GM21717 (cell line): Measurements from ENCODE around the gene FGFBP1.

Source experiments
- ATAC-seq: cut with Tn5 transposase; IDR thresholded peaks from one replicate; pipeline ENCODE4 v1.9.1; 2021; ENCODE audit warnings: mild to moderate bottlenecking, moderate library complexity; ENCODE audit not compliant: unreplicated experiment

FGFBP1 gene

GRCh38 chr4:15938640-15939039 lies at the start of gene FGFBP1:
Gene FGFBP1 (minus strand): TSS chr4:15938740. CDS start chr4:15936632, 2,108 bp downstream.
- ATAC-seq = no peak

DNA sequence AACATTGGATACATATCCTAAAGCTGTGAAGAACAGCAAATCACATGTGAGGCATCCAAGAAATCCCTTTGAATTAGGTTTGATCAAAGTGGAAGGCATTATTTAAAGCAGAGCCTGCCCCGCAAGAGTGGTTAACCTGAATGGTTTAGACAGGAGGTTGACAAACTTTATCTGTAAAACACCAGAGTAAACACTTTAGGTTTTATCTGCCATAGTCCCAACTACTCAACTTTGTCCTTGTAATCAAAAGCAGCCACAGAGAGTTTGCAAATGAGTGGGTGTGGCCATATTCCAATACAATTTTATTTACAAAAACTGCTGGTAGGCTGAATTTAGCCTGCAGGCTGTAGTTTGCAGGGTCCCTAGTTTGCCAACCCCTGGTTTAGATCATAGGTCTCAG lies 49.7 kb upstream of the FGFBP1 start:
- ATAC-seq = no peak

DNA sequence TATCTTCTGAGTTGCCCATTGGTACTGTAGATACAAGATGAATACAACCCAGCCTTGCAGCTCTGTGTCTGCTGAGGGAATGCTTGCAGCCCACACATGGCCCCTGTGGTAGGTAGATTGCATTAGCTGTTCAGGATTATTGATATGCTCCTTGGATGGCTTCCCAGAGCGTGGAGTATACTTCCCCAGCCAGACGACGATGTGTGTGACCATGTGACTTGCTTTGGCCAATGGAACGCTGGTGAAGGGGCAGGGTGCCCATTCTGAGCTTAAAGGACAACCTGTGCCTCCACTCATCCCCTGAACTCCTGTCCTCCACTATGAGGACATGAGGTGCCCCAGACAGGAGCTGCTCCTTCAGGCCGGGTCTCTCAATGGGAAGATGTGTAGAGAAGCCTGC lies 48.4 kb upstream of the FGFBP1 start:
- no peak for ATAC-seq

DNA sequence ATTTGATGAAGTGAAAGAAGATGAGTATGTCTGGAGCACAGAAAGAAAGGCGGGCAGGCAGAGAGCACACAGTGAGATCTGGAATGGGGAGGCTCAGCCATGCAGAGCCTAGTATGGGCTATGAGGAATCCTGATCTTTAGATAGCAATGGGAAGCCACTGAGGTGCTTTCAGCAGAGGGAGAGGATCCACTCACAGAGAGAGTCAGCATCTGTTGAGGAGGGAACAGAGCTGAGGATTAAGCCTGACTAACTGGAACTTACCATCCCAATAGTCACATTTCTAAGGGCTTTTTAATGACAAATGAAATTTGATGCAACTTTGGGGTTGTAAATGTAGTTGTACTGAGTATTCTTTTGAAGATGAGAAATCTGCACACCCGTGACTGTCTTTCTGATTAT lies 45.1 kb upstream of the FGFBP1 start:
- ATAC-seq = no peak

DNA sequence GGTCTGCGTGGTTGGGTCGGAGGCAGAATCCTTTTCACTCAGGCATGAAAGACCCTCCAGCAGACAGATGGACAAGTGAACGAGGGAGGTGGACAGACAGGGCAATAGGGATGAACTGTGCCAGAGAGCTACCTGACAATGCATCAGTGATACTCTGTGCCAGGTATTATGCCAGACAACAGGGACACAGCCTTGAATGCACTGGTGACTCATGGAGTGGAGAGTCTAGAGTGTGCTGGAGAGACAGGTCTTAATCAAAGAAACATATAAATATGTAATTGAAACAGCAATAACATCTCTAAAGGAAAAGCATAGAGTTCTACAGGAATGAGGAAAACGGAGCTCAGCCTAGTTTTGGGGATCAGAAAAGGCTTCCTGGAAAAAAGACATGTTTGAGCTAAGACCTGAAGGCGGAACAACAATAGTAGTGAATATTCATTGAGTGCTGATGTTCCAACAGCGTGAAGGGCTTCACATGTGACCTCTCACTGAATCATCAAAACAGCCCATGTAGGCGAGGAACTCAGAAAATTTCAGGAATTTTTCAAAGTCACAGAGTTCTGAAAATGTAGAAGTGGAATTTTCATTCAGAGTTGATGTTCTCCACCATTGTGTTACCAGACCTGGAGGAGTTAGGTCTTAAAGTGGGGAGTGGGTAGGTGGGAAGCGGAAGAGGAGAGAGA lies 44.4 kb upstream of the FGFBP1 start:
- no peak for ATAC-seq

GRCh38 chr4:15976456-15977447 lies 38.2 kb upstream of the FGFBP1 start:
- ATAC-seq = no peak

GRCh38 chr4:15971068-15971801 lies 32.7 kb upstream of the FGFBP1 start:
- ATAC-seq = no peak

GRCh38 chr4:15968551-15969300 lies 30.2 kb upstream of the FGFBP1 start:
- no peak for ATAC-seq

- ATAC-seq = no peak
These were observed 26.8 kb upstream of the FGFBP1 start for GRCh38 chr4:15965325-15965724.

DNA sequence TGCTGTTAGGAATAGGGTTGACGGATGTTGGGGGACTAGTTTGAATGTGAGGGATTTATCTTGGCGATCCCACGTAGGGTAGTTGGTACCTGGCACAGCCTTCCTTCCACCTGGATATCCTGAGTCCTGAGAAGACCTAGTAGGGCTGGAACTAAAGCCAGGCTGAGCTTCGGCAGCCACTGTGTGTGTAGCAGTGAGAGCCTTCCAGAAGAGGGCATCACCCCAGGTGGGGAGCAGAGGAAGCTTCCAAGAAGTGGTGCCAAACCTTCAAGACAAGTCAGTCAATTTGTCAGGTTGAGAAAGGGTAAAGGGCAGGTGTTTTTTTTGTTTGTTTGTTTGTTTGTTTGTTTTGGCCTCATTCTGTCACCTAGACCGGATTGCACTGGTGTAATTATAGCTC lies 25.6 kb upstream of the FGFBP1 start:
- ATAC-seq = no peak

DNA sequence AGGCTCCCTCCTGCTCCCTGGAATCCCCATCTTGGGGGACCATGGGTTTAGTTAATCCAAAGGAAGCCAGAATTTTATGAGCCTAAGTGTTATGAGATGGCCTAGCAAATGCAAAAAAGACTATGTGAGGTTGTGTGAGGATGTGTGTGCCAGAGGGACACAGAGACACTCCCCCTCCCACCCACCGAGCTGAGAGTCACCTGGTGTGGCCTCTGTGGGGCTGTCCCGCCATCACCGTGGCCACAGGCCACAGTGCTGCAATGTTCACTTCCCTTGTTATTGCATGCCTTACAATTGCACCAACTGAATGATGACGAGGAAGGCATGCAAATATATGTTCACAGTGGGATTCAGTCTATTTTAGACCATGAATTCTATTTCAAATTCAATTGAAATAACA lies 25.0 kb upstream of the FGFBP1 start:
- ATAC-seq = peak; percentile 78

- peak; percentile 55 for ATAC-seq
These were observed 24.5 kb upstream of the FGFBP1 start, which contains the start of gene FGFBP2 for GRCh38 chr4:15963001-15963451. Gene FGFBP2 (minus strand): TSS chr4:15963175. CDS start chr4:15963129, 46 bp downstream.

GRCh38 chr4:15961781-15962510 lies 23.4 kb upstream of the FGFBP1 start:
- no peak for ATAC-seq

DNA sequence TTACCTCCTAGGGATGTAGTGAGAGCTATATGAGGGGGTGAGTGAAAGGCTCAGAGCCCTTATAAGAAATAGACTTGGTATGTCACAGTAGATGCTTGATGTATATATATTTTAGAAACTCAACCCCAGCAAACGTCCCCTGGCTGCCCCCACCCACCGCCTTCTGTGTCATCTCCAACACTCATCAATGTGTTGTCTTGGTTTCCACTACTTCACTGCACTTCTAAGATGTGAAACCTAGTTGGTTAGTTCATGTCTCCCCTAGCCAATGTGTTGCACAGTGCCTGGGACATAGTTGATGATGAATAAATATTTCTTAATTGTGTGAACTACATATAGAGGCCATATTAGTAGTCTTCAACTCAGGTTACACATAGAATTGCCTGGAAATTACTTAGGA lies 20.0 kb upstream of the FGFBP1 start:
- ATAC-seq = no peak

DNA sequence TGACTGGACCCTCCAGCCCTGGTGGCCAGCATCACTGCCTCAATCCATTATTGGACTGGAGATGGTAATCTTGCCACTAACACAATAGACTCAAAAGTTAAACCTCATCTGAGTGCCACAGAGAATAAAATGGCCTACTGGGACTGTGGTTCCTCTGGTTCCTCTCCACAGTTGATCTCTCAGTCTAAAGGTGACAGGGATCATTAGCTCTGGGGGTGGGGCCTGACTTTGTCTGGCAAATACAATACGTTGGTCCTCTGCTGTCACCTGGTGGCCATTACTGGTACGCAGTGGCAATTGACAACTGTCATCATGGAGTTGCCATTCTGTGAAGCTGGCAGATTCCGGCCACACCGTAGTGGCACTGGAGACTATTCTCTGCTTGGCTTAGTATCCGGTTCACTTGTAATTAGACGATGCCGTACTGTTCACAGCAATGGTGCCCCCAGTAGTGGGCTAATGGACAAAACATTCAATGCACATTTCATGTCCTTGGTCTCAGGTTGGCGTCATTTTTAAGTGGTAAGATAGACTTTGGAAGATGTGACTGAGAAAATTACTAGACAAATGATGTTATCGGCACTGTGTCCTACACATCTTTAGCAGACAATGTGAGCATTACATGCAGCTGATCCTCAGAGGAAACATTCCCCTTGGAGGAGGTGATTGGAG lies 17.8 kb upstream of the FGFBP1 start:
- ATAC-seq = peak; percentile 87

DNA sequence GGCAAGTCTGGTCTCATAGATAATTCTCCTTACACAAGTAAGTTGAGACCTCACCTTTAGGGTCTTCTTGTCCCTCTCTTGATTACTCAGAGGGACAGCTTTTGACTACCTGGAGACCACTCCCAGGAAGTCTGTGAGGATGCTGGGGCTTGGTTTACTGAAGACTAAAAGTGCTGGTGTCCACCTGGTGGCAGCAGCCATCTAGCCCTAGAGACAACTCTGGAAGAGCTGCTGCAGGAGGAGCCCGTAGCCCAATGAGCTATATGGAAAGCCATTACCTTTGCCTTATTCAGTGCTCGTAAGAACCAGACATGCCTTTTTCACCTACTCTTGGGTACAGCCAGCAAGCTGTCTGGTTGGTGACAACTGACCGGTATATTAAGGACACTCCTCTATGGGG lies 17.1 kb upstream of the FGFBP1 start:
- ATAC-seq = no peak

- no peak for ATAC-seq
These were observed 15.1 kb upstream of the FGFBP1 start for GRCh38 chr4:15953625-15954024.

DNA sequence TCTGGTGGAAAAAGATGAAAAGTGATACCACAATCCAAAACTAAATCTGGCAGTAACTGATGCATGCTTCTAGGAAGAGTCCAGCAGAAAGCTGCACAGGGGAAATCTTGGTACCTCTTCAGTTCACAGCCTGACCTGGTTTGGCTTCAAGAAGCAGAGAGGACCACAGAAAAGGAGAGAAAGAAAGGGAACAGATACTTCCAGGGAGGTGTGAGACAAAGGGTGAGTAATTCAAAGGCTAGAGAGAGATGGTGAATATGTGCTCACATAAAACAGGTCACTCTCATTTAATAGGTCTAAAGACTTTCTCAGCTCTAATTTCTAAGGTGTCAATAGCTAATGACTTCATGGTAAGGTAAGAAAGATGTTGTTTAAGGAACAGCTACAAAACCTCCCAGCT lies 13.2 kb upstream of the FGFBP1 start:
- ATAC-seq = no peak

DNA sequence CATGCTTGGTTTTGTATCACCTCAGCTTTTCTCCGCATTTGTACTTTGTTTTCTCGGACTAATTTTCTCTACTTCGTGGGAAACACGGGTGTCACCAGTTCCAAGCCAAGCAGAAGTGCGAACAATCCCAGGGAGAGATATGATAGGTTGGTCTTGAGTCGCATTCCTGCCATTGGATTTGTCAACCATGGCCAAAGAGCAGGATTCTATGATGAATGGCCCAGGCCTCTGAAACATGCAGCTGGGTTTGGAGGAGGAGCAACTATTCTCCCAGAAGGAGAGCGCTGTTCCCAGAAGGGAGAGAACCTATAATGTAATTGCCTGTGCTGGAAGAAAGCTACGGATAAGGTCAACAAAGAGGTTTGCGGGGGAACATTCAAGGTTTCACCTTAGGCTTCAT lies 10.3 kb upstream of the FGFBP1 start:
- no peak for ATAC-seq
